HUES64 (cell line): ENCODE data around the gene SHH.

Source experiments
- H3K27ac ChIP-seq: 2 replicates; pipeline ENCODE4 v1.7.0; 2013; ENCODE audit warnings: low read depth, low read length, inconsistent platforms
- H3K27me3 ChIP-seq: 2 replicates; pipeline ENCODE4 v1.6.1; 2013; ENCODE audit warnings: mild to moderate bottlenecking, low read length; ENCODE audit not compliant: insufficient read depth
- H3K36me3 ChIP-seq: 2 replicates; pipeline ENCODE4 v1.6.1; 2013; ENCODE audit warnings: mild to moderate bottlenecking, low read length; ENCODE audit not compliant: insufficient read depth
- H3K4me1 ChIP-seq: 2 replicates; pipeline ENCODE4 v1.6.1; 2013; ENCODE audit warnings: mild to moderate bottlenecking, low read length, moderate library complexity; ENCODE audit not compliant: insufficient read depth
- H3K4me3 ChIP-seq: 2 replicates; pipeline ENCODE4 v1.5.1; 2013; ENCODE audit warnings: mild to moderate bottlenecking, low read length, moderate library complexity
- H3K9ac ChIP-seq: 2 replicates; pipeline ENCODE4 v1.6.1; 2013; ENCODE audit warnings: mild to moderate bottlenecking, low read depth, low read length
- H3K9me3 ChIP-seq: 2 replicates; pipeline ENCODE4 v1.6.1; 2013; ENCODE audit warnings: low read depth, low read length; ENCODE audit not compliant: insufficient read depth
- WGBS: fragments of 150-250, 120-280 bp; methylation state at CpG from one replicate; pipeline ENCODE4 v1.1.7; 2013; ENCODE audit warnings: missing lambda C conversion rate; 5-methylcytosine and 5-hydroxymethylcytosine counted together

Gene SHH

DNA sequence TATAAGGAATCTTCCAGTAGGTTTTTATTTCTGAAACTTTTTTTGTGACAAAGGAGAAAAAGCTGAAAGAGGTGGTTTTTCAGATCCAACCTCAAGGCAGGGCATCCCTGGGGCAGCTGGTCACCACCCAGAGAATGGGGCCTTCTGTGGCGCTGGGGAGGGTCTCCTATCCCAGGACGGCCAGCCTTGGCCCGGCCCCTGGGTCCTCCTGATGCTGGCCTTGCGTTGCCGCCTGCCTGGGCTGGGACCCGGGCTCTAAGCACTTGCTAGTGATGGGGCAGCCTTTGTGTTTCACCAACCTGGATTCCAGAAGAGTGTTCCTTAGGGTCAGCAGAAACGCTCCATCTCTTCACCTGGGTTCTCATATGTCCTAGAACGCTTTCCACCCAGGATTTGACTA, 16.3 kb downstream of the SHH start:
- H3K9me3 ChIP-seq: no peaks in the 10 kb centered on the region
- no peak overlapping the region for H3K9ac ChIP-seq
- H3K27ac ChIP-seq: no peak overlapping the region
- WGBS: 90% methylated on average over 8 of the region's 8 CpGs
- no peaks in the 10 kb centered on the region for H3K36me3 ChIP-seq
- H3K4me3 ChIP-seq: no peak overlapping the region
- peaks cover 52% of the 10 kb centered on the region for H3K27me3 ChIP-seq
- no peaks in the 10 kb centered on the region for H3K4me1 ChIP-seq

DNA sequence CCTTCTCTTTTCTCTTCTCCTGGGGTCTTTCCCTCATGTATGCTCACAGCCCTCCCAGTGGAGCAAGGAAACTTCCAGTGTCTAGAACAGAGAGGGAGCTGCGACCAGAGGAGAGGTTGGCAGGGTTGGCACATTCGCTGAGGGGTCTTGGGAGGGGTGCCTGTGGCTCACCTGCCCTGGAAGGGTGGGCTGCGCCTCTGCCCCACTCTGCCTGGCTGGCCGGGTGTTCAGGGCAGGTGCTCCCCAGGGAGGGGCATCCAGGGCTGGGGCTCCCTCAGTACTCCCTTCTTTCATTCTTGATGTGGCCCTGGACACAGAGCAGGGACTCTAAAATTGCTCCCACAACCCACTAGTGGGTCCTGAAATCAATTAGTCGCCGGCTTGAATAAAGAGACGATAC, 16.9 kb downstream of the SHH start:
- Histone ChIP-seq H3K9ac (no peak overlapping the region), H3K9me3 (no peaks in the 10 kb centered on the region), H3K4me3 (no peak overlapping the region), H3K36me3 (no peaks in the 10 kb centered on the region), H3K27ac (no peak overlapping the region), H3K27me3 (peaks cover 46% of the 10 kb centered on the region), H3K4me1 (no peaks in the 10 kb centered on the region)
- WGBS: 91% methylated on average over 7 of the region's 7 CpGs

GRCh38 chr7:155794196-155794595, 18.1 kb downstream of the SHH start:
- Histone ChIP-seq H3K9me3 (no peaks in the 10 kb centered on the region), H3K36me3 (no peaks in the 10 kb centered on the region), H3K27me3 (peaks cover 34% of the 10 kb centered on the region), H3K4me1 (no peaks in the 10 kb centered on the region), H3K27ac (no peak overlapping the region), H3K4me3 (no peak overlapping the region), H3K9ac (no peak overlapping the region)
- WGBS: 93% methylated on average over 9 of the region's 9 CpGs

- H3K4me3 ChIP-seq: no peak overlapping the region
- H3K27me3 ChIP-seq: peaks cover 30% of the 10 kb centered on the region
- WGBS: 95% methylated on average over 4 of the region's 4 CpGs
- H3K9ac ChIP-seq: no peak overlapping the region
- no peak overlapping the region for H3K27ac ChIP-seq
- no peaks in the 10 kb centered on the region for H3K9me3 ChIP-seq
- H3K36me3 ChIP-seq: no peaks in the 10 kb centered on the region
- H3K4me1 ChIP-seq: no peaks in the 10 kb centered on the region
Observed at GRCh38 chr7:155793720-155794119, 18.5 kb downstream of the SHH start.

- Histone ChIP-seq H3K9ac (no peak overlapping the region), H3K9me3 (no peaks in the 10 kb centered on the region), H3K4me1 (no peaks in the 10 kb centered on the region), H3K4me3 (no peak overlapping the region), H3K36me3 (no peaks in the 10 kb centered on the region), H3K27ac (no peak overlapping the region), H3K27me3 (peaks cover 23% of the 10 kb centered on the region)
- 87% methylated on average over 11 of the region's 11 CpGs for whole genome bisulfite sequencing
Observed at GRCh38 chr7:155792999-155793560, 19.2 kb downstream of the SHH start.

DNA sequence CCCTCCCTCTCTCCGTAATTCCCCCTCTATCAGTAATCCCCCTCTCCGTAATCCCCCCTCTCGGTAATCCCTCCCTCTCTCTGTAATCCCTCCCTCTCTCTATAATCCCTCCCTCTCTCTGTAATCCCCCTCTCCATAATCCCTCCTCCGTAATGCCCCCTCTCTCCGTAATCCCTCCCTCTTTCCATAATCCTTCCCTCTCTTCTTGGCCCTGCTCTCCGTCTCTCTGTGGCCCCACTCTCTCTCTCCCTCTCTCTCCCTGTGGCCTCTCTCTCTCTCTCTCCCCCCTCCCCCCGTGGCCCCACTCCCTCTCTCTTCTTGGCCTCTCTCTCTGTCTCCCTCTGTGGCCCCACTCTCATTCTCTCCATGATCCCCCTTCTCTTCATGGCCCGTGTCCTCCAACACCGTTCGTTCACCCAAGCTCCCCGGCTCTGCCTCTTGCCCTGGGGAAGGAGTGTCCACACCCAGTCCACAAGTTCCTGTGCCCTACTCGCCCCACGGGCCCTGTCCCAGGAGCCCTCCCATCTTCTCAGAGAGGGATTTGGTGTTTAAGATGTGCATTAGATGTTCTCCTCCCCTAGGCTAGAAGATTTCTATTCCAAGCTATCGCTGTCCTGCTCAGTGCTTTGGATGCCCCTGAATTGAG, 19.8 kb downstream of the SHH start:
- H3K9ac ChIP-seq: no peak overlapping the region
- 93% methylated on average over 13 of the region's 14 CpGs for WGBS
- no peaks in the 10 kb centered on the region for H3K36me3 ChIP-seq
- no peak overlapping the region for H3K27ac ChIP-seq
- no peak overlapping the region for H3K4me3 ChIP-seq
- no peaks in the 10 kb centered on the region for H3K4me1 ChIP-seq
- no peaks in the 10 kb centered on the region for H3K9me3 ChIP-seq
- peaks cover 23% of the 10 kb centered on the region for H3K27me3 ChIP-seq

DNA sequence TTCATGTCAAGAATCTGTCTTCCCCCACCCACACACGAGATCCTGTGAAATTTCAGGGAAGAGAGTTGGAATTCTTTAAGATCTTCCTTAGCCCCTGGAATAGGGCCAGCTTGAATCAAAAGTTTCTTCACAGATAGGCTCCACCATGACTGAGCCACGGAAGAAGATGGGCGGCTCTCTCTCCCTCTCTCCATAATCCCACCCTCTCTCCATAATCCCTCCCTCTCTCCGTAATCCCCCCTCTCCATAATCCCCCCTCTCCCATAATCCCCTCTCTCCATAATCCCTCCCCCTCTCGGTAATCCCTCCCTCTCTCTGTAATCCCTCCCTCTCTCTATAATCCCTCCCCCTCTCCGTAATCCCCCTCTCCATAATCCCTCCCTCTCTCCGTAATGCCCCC, 20.4 kb downstream of the SHH start:
- Histone ChIP-seq H3K9ac (no peak overlapping the region), H3K4me1 (no peaks in the 10 kb centered on the region), H3K4me3 (no peak overlapping the region), H3K27ac (no peak overlapping the region), H3K27me3 (peaks cover 26% of the 10 kb centered on the region), H3K36me3 (no peaks in the 10 kb centered on the region), H3K9me3 (no peaks in the 10 kb centered on the region)
- 72% methylated on average over 5 of the region's 7 CpGs for WGBS

DNA sequence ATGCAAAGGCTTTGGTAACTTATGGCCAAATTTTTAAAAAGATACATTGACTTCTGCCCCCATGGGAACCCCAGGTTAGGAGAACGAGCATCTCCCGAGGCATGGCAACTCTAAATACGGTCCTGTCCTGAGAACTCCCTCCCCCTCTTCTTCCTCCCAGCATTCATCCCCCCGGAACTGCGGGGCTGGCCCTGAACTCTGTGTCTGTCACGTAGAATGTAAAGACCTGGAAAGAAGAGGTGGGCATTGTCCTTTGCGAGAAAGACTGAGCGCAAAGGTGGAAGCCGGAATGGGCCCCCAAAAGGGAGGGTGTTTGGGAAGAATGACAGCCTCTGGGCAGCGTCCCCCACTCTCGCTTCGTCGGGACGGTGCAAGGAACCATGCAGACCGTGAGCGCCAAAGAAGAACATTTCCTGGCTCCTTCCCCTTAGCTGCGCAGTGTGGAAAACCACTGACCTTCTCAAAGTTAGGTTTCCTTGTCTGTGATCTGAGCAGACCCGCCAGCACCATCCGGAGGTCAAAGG, 21.0 kb downstream of the SHH start:
- Histone ChIP-seq H3K36me3 (no peaks in the 10 kb centered on the region), H3K27ac (no peak overlapping the region), H3K9ac (no peak overlapping the region), H3K4me3 (no peak overlapping the region), H3K4me1 (no peaks in the 10 kb centered on the region), H3K9me3 (no peaks in the 10 kb centered on the region), H3K27me3 (peaks cover 26% of the 10 kb centered on the region)
- WGBS: 76% methylated on average over 19 of the region's 19 CpGs

GRCh38 chr7:155790666-155791065, 21.6 kb downstream of the SHH start:
- H3K4me3 ChIP-seq: no peak overlapping the region
- WGBS: 74% methylated on average over 6 of the region's 8 CpGs
- H3K27ac ChIP-seq: no peak overlapping the region
- H3K36me3 ChIP-seq: no peaks in the 10 kb centered on the region
- H3K27me3 ChIP-seq: peaks cover 26% of the 10 kb centered on the region
- H3K9me3 ChIP-seq: no peaks in the 10 kb centered on the region
- no peaks in the 10 kb centered on the region for H3K4me1 ChIP-seq
- H3K9ac ChIP-seq: no peak overlapping the region

DNA sequence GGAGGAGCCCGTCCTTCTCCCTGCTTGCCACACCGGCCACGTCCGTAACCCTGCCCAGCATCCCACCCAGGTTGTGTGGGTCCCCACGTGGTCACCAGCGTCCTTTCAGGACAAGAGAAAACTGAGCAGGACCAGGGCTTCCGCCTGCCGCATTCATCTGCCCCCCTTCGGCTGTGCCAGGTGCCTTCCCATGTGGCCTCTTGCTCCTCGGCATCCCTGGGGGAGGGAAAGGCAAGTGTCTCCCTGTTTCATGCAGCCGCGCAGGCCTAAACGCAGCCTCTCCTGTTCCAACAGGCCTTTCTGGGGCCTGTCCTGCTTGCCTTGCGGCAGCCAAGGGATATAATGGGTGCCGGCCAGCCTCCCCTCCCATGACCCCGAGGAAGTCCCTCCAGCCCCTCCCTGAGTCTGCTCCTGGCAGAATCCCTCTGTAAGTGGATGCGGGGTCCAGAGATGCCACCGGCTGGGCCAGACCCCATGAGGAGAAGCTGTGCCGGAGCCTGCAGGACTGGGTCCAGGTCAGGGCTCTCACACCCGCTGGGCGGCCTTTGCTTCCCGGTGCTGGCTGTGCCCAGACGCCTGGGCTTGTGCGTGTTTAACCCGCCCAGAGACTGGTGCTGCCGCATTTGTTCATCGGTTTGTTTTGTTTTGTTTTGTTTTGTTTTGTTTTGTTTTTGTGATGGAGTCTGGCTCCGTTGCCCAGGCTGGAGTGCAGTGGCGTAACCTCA, 23.1 kb downstream of the SHH start:
- H3K36me3 ChIP-seq: no peaks in the 10 kb centered on the region
- H3K27me3 ChIP-seq: peaks cover 27% of the 10 kb centered on the region
- 94% methylated on average over 29 of the region's 29 CpGs for WGBS
- no peaks in the 10 kb centered on the region for H3K4me1 ChIP-seq
- no peak overlapping the region for H3K27ac ChIP-seq
- H3K4me3 ChIP-seq: no peak overlapping the region
- H3K9ac ChIP-seq: no peak overlapping the region
- no peaks in the 10 kb centered on the region for H3K9me3 ChIP-seq

DNA sequence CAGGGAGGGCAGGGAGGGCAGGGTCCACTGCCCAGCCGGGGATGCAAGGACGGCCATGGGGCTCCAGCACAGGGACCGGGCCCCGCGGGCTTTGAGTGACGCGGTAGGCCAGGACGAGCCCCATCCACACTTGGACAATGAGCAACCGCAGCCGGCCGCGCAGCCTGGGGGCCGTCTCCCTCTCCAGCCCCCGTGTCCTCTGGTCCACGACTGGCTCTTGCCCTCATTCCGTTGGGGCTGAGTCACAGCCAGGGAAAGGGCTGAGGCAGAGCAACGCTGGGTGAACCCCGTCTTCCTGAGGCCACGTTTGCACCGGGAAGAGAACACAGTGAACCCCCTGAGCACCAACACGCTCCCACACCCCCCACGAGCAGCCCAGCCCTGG, 23.7 kb downstream of the SHH start:
- Histone ChIP-seq H3K4me3 (no peak overlapping the region), H3K36me3 (no peaks in the 10 kb centered on the region), H3K9me3 (no peaks in the 10 kb centered on the region), H3K27me3 (peaks cover 27% of the 10 kb centered on the region), H3K9ac (no peak overlapping the region), H3K4me1 (no peaks in the 10 kb centered on the region), H3K27ac (no peak overlapping the region)
- WGBS: 93% methylated on average over 22 of the region's 22 CpGs
